GM18502 (cell line): ENCODE data around the gene OR5AU1.

Source experiments
- ATAC-seq: cut with Tn5 transposase; IDR thresholded peaks from one replicate; pipeline ENCODE4 v1.9.1; 2021; ENCODE audit warnings: mild to moderate bottlenecking; ENCODE audit not compliant: unreplicated experiment, poor library complexity

OR5AU1 gene

DNA sequence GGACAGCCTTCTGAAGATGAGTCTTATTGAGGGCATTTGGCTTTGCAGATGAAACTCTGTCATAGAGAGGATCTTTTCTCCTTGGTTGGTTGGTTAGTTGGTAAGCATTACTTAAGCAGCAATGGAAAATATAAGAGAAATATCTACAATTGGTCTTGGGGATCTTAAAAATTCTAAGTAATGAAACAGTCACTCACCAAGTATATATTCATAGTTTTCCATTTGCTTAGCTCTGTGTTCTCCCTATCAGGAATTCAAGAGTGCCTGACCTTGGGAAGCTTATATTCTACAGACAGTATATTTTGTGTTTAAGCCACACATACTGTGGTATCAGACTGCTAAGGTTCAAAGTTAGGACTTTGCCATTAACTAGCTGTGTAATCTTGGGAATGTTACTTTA, at the start of gene OR5AU1:
OR5AU1 (minus strand) TSS at position 101 of the 400 bp plus-strand sequence. CDS start 191 bp downstream, outside the sequence.
- no peak for ATAC-seq

DNA sequence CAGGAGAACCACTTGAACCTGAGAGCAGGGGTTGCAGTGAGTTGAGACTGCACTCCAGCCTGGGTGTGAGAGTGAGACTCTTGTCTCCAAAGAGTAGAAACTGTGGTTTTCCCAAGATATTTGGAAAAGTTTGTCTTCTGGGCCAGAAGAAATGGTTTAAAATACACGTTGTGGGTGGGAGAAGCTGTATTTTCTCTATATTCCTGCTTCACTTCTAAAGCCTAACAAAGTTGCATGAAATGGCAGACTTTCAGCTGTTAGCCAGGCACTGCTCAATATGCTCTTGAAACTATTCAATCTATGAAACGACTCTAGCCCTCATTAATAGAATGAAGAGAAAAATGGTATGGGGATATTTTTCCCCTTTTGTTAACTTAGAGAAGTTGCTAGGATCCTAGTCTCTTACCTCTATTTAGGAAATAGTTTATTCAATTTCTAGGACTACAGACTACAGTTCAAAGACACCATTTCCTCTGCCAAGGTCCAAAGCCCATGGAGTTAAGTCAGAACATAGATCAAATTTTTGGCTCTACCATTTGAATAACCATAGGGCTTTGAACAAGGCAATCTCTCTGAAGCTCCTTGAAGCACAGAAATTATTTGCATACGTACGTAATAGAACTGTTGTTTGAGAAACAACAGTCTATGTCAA, 49.3 kb upstream of the OR5AU1 start:
- ATAC-seq = no peak

GRCh38 chr14:21204167-21205025, 48.5 kb upstream of the OR5AU1 start:
- ATAC-seq = no peak

- ATAC-seq = no peak
These were observed 47.8 kb upstream of the OR5AU1 start for GRCh38 chr14:21203470-21204166.

- ATAC-seq = no peak
These were observed 46.8 kb upstream of the OR5AU1 start for GRCh38 chr14:21202463-21203358.

GRCh38 chr14:21201732-21202462, 46.0 kb upstream of the OR5AU1 start:
- ATAC-seq = no peak

DNA sequence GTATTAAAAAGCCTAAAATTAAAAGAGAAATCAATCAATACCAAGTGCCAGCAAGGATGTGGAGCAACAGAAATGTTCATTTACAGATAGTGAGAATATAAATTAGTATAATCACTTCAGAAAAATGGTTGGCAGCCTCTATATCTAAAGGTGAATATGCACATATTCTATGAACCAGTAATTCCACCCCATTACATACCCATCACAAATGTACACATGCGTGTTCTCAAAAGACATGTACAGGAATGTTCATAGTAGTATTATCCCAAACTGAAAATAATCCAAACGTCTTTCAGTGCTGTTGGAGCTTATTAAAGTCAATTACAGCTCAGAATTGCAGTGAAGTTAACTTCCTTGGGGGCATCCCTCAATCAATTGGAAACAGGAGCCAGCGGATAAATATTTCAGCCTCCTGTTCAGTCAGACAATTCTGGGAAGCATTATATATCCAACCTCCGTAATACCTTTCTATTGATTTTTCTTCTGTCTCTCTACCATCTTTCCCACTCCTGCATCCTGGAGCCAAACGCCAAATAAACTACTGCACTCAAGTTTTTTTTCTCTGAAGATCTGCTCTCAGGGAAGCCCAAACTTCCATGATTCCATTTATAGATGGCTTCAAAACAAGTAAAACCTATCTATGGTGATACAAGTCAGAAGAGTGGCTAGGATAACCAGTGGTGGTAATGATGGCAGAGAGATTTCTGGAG, 45.0 kb upstream of the OR5AU1 start:
- ATAC-seq = no peak

DNA sequence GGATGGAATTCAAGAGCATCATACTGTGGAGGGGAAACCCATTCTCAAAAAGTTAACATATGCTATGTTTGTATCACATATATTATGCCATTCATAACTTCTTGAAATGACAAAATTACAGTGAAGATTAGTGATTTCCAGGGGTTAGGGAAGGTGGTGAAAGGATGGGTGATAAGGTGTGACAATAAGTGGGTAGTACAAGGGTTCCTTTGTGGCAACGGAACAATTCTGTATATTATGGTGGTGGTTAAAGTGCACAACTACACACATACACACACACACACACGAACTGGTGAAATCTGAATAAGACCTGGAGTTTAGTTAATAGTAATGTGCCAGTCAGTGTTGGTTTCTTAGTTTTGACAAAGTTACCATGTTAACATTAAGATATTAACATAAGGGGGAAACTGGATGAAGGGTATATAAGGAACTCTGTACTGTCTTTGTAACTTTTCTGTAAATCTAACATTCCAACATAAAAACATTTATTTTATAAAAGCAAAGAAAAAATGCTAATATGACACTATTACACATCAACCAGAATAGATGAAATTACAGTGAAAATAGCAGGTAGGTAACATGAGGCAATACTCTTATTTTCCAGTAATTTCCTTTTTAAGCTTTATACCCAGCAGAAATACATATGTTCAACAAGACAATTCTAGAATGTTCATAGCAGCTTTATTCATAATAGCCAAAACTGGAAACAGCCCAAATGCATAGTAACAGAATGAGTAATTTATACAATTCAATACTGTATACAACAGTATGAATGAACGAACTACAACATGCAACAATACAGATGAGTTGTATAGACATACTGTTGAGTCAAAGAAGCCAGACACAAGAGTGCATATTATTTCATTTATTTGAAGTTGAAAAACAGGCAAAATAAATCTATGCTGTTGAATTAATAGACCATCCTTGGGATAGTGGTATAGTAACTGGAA, 44.0 kb upstream of the OR5AU1 start:
- no peak for ATAC-seq

GRCh38 chr14:21197418-21198205, 41.7 kb upstream of the OR5AU1 start:
- ATAC-seq = no peak

DNA sequence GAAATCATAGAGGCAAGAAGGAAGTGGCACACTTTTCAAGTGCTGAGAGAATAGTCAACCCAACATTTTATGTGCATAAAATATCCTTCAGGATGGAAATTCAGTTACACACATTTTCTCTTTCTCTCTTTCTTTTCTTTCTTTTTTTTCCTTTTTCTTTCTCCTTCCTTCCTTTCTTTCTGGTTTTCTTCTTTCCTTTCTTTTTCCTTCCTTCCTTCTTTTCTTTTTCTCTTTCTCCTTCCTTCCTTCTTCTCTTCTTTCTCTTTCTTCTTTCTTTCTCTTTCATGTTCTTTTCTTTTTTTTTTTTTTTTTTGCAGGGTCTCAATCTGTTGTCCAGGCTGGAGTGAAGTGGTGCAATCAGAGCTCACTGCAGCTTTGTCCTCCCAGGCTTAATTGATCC, 38.7 kb upstream of the OR5AU1 start:
- no peak for ATAC-seq

DNA sequence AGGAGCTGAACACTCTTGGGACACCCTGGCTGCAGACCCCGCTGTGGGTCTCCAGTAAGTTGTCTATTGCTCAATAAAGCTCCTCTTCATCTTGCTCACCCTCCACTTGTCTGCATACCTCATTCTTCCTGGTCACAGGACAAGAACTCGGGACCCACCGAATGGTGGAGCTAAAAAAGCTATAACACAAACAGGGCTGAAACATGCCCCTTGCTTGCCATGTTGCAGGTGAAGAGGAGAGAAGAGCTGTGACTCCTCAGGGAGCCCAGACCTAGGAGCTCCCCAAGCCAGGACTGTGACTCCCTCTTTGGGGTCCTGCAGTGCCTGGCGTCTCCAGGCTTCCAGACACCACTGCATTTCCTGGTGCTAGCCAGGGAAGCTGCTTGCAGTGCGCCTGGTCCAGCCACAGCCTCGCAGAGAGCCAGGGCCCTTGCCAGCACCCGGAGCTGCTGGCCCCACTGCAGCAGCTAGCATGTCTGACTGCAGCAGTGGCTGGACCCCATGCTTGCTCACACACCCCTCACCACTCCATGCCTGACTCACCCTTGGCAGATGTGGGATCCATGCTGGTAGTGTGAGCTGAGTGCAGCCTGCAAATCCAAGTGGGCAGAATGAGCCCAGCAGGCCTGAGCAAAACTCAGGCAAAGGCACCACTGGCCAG, 37.1 kb upstream of the OR5AU1 start:
- ATAC-seq = no peak

DNA sequence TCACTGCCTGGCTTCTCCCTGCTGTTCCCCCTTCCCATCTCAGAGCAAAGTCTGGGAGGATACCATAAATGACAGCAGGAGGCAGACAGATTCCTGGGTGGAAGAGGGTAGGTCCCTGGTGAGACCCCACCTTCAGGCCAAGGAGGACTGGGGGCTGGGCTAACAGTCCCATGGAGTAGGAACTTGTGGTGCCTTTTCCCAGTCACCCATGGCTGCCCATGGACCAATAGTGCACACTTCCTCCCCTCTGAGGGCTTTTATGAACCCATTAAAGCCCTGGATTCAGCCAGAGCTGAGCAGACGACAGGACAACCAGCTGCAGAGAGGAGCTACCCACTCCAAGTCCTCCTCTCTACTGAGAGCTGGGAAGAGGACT, 36.6 kb upstream of the OR5AU1 start:
- no peak for ATAC-seq

DNA sequence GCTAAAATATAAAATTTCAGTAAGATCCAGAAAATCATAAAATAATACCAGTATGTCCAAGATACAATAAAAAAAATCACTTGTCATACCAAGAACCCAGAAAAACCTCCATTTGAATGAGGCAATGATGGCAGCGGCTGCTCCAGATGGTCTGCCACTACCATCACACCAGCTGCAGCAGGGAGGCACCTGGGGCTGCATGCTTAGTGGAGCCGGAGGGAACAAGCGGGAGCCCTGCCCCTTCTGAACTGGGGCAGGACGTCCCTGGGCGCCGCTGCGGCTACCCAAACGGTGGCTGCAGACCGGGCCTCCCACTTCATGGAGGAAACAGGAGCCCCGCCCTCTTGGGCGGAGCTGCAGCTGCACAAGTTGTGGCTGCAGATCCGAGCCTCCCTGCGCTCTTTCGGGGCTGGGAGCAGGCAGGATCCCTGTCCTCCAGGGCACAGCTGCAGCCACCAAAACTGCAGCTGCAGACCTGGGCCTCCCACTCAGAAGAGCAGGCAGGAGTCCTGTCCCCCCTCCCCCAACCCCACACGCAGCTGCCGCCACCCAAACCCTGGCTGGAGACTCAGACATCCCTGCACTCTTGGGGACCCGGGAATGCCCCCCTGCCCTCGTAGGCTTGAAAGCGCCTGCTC, 36.1 kb upstream of the OR5AU1 start:
- peak; percentile 96 for ATAC-seq

DNA sequence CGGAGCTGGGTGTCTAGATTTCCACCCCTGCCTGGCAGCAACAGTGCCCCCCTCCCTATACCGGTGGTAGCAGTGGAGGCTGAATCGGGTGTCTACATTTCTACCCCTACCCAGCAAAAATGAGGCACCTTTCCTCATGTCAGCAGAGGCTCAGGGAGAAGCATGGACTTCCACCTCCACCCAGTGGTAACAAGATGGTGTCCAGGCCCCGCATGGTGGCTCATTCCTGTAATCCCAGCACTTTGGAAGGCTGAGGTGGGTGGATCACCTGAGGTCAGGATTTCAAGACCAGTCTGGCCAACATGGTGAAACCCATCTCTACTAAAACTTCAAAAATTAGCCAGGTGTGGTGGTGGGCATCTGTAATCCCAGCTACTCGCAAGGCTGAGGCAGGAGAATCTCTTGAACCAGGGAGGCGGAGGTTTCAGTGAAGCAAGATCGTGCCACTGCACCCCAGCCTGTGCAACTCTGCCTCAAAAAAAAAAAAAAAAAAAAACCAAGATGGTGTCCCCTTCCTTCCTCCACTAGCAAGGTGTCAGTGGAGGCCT, 35.5 kb upstream of the OR5AU1 start:
- no peak for ATAC-seq

DNA sequence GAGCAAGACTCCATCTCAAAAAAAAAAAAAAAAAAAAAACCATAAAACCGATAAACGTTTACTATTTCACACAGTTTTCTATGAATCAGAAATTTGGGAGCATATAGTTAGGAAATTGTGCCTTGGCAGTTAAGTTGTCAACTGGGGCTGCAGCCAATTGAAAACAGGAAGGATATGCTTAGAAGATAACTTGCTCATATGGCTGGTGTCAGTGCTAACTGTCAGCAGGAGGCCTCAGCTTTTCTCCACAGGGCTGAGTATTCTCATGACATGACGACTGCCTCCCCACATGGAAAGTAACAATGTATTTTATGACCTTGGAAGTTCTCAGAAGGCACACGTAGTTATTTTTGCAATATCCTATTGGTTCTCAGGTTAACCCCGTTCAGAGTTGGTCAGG, 29.6 kb upstream of the OR5AU1 start:
- no peak for ATAC-seq

DNA sequence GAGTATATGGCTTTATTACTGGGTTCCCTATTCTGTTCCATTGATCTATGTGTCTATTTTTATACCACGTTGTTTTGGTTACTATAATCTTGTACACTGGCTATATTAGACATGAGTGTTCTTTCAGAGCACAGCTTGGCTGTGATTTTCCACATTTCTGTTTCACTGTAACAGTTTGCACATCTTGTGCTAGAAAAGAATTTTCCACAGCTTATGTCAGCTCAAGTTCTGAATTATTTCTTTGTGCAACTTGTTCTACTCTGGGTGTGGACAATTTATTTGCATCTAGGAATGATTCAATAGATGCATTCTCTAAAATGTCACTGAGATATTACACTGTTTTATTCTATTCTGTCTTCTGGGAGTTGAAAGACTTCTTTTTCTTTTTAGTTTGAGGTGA, 28.4 kb upstream of the OR5AU1 start:
- no peak for ATAC-seq
